Uterus (tissue), 2 donors: ENCODE results near the gene STRA6.

Experiments used
- POLR2A ChIP-seq, 2 donors: fragments of 450-650 bp; IDR thresholded peaks; one replicate each; pipeline ENCODE4 v1.6.1; 2016; ENCODE audit warnings: antibody characterized with exemption in 2 of 2, mild to moderate bottlenecking in 1 of 2, moderate library complexity in 1 of 2
- TF ChIP-seq, protein P1 (sequence below), 4 experiments: fragments of 200-600 bp in 2 of 4; fragments of 450-650 bp in 2 of 4; sonication (generic) in 2 of 4; IDR thresholded peaks; one replicate each; pipeline ENCODE4 v1.5.1; 2016 to 2019; ENCODE audit warnings: antibody characterized with exemption in 4 of 4, mild to moderate bottlenecking in 2 of 4, moderate library complexity in 1 of 4

DNA sequence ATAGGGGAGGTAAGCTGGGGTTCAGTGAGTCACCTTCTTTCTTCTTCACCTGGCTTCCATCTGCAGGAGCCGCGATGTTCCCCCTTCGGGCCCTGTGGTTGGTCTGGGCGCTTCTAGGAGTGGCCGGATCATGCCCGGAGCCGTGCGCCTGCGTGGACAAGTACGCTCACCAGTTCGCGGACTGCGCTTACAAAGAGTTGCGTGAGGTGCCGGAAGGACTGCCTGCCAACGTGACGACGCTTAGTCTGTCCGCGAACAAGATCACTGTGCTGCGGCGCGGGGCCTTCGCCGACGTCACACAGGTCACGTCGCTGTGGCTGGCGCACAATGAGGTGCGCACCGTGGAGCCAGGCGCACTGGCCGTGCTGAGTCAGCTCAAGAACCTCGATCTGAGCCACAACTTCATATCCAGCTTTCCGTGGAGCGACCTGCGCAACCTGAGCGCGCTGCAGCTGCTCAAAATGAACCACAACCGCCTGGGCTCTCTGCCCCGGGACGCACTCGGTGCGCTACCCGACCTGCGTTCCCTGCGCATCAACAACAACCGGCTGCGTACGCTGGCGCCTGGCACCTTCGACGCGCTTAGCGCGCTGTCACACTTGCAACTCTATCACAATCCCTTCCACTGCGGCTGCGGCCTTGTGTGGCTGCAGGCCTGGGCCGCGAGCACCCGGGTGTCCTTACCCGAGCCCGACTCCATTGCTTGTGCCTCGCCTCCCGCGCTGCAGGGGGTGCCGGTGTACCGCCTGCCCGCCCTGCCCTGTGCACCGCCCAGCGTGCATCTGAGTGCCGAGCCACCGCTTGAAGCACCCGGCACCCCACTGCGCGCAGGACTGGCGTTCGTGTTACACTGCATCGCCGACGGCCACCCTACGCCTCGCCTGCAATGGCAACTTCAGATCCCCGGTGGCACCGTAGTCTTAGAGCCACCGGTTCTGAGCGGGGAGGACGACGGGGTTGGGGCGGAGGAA lies 69.6 kb downstream of the STRA6 start:
- TF ChIP-seq POLR2A (IDR thresholded peaks at IDR 0.05): no peak
- TF ChIP-seq, protein P1, sequence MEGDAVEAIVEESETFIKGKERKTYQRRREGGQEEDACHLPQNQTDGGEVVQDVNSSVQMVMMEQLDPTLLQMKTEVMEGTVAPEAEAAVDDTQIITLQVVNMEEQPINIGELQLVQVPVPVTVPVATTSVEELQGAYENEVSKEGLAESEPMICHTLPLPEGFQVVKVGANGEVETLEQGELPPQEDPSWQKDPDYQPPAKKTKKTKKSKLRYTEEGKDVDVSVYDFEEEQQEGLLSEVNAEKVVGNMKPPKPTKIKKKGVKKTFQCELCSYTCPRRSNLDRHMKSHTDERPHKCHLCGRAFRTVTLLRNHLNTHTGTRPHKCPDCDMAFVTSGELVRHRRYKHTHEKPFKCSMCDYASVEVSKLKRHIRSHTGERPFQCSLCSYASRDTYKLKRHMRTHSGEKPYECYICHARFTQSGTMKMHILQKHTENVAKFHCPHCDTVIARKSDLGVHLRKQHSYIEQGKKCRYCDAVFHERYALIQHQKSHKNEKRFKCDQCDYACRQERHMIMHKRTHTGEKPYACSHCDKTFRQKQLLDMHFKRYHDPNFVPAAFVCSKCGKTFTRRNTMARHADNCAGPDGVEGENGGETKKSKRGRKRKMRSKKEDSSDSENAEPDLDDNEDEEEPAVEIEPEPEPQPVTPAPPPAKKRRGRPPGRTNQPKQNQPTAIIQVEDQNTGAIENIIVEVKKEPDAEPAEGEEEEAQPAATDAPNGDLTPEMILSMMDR (IDR thresholded peaks at IDR 0.05): no peak
